ENCODE results near the gene CECR2. TPM values are rescaled to one million over a fixed set of nuclear protein-coding genes. Genes with fewer than 3 reads are reported as not detected.

The CECR2 gene
- total and polyA plus RNA-seq, 2 of the 8 experiments (the other 6 are each of a cell fraction or from before 2014, with no cell fraction given) = 18.3 to 123 TPM

GRCh38 chr22:17542452-17542851, 173.2 kb downstream of the CECR2 start:
- Histone ChIP-seq H3K79me1 (ENCODE audit: low read depth, low read length) (no peaks in the 10 kb centered on the region; the same call in 1 of the 2 replicates), H2AK5ac (ENCODE audit: low read depth, low read length) (no peak overlapping the region), H3K4me3 (ENCODE audit: extremely low read depth in 1 of 4, insufficient read depth in 2 of 4, low read depth in 3 of 4, low read length in 4 of 4) (no peak overlapping the region), H3K23me2 (ENCODE audit: low read depth, low read length) (no peaks in the 10 kb centered on the region; the same call in 1 of the 2 replicates), H4K20me1 (replicated peaks in 1 of 2; ENCODE audit: control insufficient read depth in 1 of 2, insufficient read depth in 2 of 2, low read length in 2 of 2) (peaks cover 0 to 2% of the 10 kb centered on the region in 2 experiments), H2AFZ (ENCODE audit: low read length) (no peak overlapping the region), H3K4me2 (ENCODE audit: insufficient read depth in 1 of 2, low read depth in 2 of 2, low read length in 2 of 2) (no peak overlapping the region), H2BK5ac (ENCODE audit: low read depth, low read length) (no peak overlapping the region; the same call in 1 of the 2 replicates), H2BK12ac (ENCODE audit: low read depth, low read length) (no peak overlapping the region), H3K36me3 (ENCODE audit: control insufficient read depth in 2 of 4, insufficient read depth in 4 of 4, low read length in 3 of 4) (peaks cover 29 to 74% (median 44%) of the 10 kb centered on the region in 4 experiments), H3K18ac (ENCODE audit: extremely low read depth, low read length) (no peak overlapping the region), H4K5ac (ENCODE audit: insufficient read length, low read depth, low read length) (no peak overlapping the region), H3K56ac (replicated peaks; ENCODE audit: insufficient read length, low read depth, low read length) (no peak overlapping the region), H3K14ac (ENCODE audit: insufficient read length) (no peak overlapping the region), H2BK15ac (ENCODE audit: low read length) (no peak overlapping the region), H4K91ac (replicated peaks; ENCODE audit: insufficient read length, low read length) (no peak overlapping the region), H3K4me1 (replicated peaks in 1 of 4; ENCODE audit: control insufficient read depth in 3 of 4, insufficient read depth in 4 of 4, low read length in 3 of 4) (no peaks in the 10 kb centered on the region), H4K8ac (ENCODE audit: extremely low read depth, insufficient read depth, low read length) (peak overlapping the region; percentile 57; the same call in 1 of the 2 replicates), H3K4ac (replicated peaks; ENCODE audit: insufficient read length, low read depth, low read length) (no peak overlapping the region), H3K9ac (replicated peaks in 1 of 4; ENCODE audit: extremely low read depth in 1 of 4, low read depth in 3 of 4, low read length in 3 of 4) (no peak overlapping the region), H2BK120ac (replicated peaks; ENCODE audit: low read depth, low read length) (no peak overlapping the region), H3K23ac (ENCODE audit: insufficient read length) (no peak overlapping the region), H3K9me3 (ENCODE audit: insufficient read depth in 2 of 2, low read depth in 1 of 2, low read length in 1 of 2) (no peaks in the 10 kb centered on the region), H3K27me3 (replicated peaks in 1 of 4; ENCODE audit: control insufficient read depth in 3 of 4, extremely low read depth in 1 of 4, insufficient read depth in 3 of 4, low read length in 3 of 4) (no peaks in the 10 kb centered on the region), H3K79me2 (ENCODE audit: control insufficient read depth in 1 of 2, insufficient read depth in 2 of 2, low read length in 2 of 2) (peaks cover 0 to 5% of the 10 kb centered on the region in 2 experiments; a peak in 1 of 4 replicates), H2BK20ac (ENCODE audit: low read length) (no peak overlapping the region), H3K27ac (ENCODE audit: low read depth, low read length) (no peak overlapping the region)
- WGBS, 2 experiments (ENCODE audit: extremely low coverage in 1 of 2, insufficient coverage in 1 of 2, insufficient read length in 1 of 2, insufficient replicate concordance in 2 of 2, low coverage in 1 of 2, low lambda C conversion rate in 2 of 2, missing lambda C conversion rate in 1 of 2) = 96% methylated on average over 12 of the region's 14 CpGs; no CpG with 5 or more reads in 1 of the 2 experiments
- ChIA-PET POLR2A (ENCODE audit: partially characterized antibody) (no interaction called here), CTCF (ENCODE audit: partially characterized antibody) (interaction anchor here (0.7 kb wide), 1 partner anchor 200 kb away, joined by 4 read pairs; no protein-coding TSS in a partner anchor)
- FAIRE-seq = no peak
- TF ChIP-seq, protein P1, sequence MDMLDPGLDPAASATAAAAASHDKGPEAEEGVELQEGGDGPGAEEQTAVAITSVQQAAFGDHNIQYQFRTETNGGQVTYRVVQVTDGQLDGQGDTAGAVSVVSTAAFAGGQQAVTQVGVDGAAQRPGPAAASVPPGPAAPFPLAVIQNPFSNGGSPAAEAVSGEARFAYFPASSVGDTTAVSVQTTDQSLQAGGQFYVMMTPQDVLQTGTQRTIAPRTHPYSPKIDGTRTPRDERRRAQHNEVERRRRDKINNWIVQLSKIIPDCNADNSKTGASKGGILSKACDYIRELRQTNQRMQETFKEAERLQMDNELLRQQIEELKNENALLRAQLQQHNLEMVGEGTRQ (IDR thresholded peaks at IDR 0.05; ENCODE audit: low read length) = no peak
- 0 out of 2 replicates have a peak, but pooled peaks have one; percentile 43 for TF ChIP-seq POLR2AphosphoS5 (IDR thresholded peaks at IDR 0.05; ENCODE audit: low read depth, low read length)
- no peak for DNase-seq (ENCODE audit: low read depth in 1 of 2, low spot score in 2 of 2)
